ENCODE results near the gene DAND5. TPM values are rescaled to one million over a fixed set of nuclear protein-coding genes. Genes with fewer than 3 reads are reported as not detected.

DAND5 gene
- total and polyA plus RNA-seq, 9 donors, result 0.04 to 0.23 (median 0.15) TPM; not detected in 2

DNA sequence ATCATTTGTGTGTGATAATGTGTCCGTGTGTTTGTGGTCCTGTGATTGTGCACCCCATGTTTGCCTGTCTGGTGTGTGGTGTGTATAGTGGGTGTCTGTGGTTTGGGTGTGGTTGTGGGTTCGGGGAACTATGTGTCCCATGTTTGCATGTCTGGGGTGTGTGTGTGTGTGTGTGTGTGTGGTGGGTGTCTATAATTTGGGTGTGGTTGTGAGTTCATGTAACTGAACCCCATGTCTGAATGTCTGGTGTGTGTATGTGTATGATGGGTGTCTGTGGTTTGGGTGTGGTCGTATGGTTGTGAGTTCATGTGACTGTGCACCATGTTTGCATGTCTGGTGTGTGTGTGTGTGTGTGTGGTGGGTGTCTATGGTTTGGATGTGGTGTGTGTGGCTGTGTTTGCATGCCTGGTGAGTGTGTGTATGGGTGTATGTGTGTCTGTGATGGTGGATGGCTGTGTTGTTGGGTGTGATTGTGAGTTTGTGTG is 14.8 kb downstream of the DAND5 start:
- Histone ChIP-seq H3K36me3 (ENCODE audit: control insufficient read depth, insufficient read depth, low read length) (no peaks in the 10 kb centered on the region), H3K4me3 (ENCODE audit: low read length) (no peak overlapping the region), H3K27me3 (ENCODE audit: control insufficient read depth, insufficient read depth, low read length) (no peaks in the 10 kb centered on the region), H3K4me1 (ENCODE audit: control insufficient read depth, insufficient read depth, low read length) (peaks cover 30% of the 10 kb centered on the region), H3K9me3 (replicated peaks; ENCODE audit: control insufficient read depth, low read depth, low read length) (no peaks in the 10 kb centered on the region), H3K27ac (ENCODE audit: low read length) (peak overlapping the region; percentile 32)
- DNase-seq, result no peak
- 93% methylated on average over 3 of the region's 3 CpGs for WGBS (ENCODE audit: insufficient coverage)

DNA sequence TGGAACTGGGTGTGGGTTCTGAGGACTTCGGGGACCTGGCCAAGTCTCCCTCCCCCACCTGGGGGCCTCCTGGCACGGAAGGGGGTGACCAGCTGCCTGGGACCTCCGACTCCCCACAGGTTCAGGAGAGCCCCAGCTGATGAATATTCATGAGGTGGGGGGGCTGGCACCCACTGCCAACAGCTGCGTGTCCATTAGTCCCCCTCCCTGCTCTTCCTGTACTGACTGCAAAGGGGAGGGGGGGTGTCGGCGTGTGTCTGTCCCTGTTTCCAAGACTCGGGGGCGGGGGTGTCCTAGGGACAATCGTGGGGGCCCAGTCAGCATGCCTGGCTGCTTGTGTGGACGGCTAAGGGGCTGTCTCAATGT is 15.3 kb downstream of the DAND5 start:
- Histone ChIP-seq H3K27me3 (ENCODE audit: control insufficient read depth, insufficient read depth, low read length) (peaks cover under 1% of the 10 kb centered on the region), H3K36me3 (ENCODE audit: control insufficient read depth, insufficient read depth, low read length) (no peaks in the 10 kb centered on the region), H3K4me3 (ENCODE audit: low read length) (no peak overlapping the region), H3K27ac (ENCODE audit: low read length) (peak overlapping the region; percentile 85), H3K4me1 (ENCODE audit: control insufficient read depth, insufficient read depth, low read length) (peaks cover 30% of the 10 kb centered on the region), H3K9me3 (replicated peaks; ENCODE audit: control insufficient read depth, low read depth, low read length) (no peaks in the 10 kb centered on the region)
- DNase-seq, result no peak
- WGBS (ENCODE audit: insufficient coverage), result 33% methylated on average over 6 of the region's 10 CpGs

DNA sequence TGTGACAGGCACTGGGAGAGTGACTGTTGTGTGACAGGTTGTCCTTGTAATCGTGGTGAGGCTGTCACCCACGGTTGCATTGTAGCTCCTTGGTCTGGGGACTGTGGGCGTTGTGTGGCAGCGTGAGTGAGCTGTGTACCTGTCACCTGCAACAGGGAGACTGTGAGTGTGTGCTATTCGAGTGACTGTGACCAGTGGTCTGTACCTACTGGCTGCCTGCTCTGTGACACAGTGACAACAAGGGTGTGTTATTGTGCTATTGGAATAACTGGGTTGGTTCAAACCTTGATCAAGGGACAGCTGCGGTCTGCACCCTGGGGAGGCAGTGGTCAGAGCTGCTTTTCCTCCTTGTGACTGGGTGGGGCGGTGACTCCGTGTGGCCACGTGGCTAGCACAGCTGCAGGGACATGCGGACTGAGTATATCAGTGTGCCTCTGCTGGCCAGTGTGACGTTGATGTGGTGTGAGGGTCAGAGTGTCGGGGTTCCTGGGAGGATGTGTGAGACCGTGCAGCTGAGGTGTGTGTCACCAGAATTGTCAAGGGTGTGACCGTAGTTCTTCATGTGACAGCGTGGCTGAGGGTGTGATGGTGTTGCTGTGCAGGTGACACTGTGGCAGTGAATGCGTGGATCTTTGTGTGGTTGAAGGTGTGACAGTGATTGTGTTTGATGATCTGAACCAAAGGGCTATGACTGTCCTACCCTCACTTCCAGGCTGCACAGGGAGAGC is 15.8 kb downstream of the DAND5 start:
- peaks cover 30% of the 10 kb centered on the region for H3K4me1 ChIP-seq (ENCODE audit: control insufficient read depth, insufficient read depth, low read length)
- no peaks in the 10 kb centered on the region for H3K9me3 ChIP-seq (replicated peaks; ENCODE audit: control insufficient read depth, low read depth, low read length)
- WGBS (ENCODE audit: insufficient coverage), result 35% methylated on average over 16 of the region's 16 CpGs
- DNase-seq, result peak; percentile 91
- H3K36me3 ChIP-seq (ENCODE audit: control insufficient read depth, insufficient read depth, low read length), result no peaks in the 10 kb centered on the region
- H3K27ac ChIP-seq (ENCODE audit: low read length), result peak overlapping the region; percentile 85
- H3K4me3 ChIP-seq (ENCODE audit: low read length), result no peak overlapping the region
- peaks cover 4% of the 10 kb centered on the region for H3K27me3 ChIP-seq (ENCODE audit: control insufficient read depth, insufficient read depth, low read length)

DNA sequence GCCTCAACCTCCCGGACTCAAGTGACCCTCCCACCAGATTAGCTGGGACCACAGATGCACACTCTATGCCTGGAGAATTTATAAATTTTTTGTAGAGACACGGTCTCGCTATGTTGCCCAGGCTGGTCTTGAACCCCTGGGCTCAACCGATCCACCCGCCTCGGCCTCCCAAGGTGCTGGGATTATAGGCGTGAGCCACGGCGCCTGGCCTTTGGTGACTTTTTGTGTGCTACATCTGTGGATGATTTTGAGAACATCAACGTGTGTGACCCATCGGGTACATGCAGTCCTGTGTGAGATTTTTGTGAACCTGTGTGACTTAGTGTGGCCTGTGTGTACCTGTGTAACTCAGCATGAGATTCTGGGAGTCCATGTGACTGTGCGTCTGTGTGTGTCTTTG is 17.4 kb downstream of the DAND5 start:
- Histone ChIP-seq H3K36me3 (ENCODE audit: control insufficient read depth, insufficient read depth, low read length) (no peaks in the 10 kb centered on the region), H3K27me3 (ENCODE audit: control insufficient read depth, insufficient read depth, low read length) (peaks cover 4% of the 10 kb centered on the region), H3K4me1 (ENCODE audit: control insufficient read depth, insufficient read depth, low read length) (peaks cover 30% of the 10 kb centered on the region), H3K27ac (ENCODE audit: low read length) (no peak overlapping the region), H3K4me3 (ENCODE audit: low read length) (no peak overlapping the region), H3K9me3 (replicated peaks; ENCODE audit: control insufficient read depth, low read depth, low read length) (no peaks in the 10 kb centered on the region)
- WGBS (ENCODE audit: insufficient coverage), result 87% methylated on average over 11 of the region's 12 CpGs
- DNase-seq, result no peak

DNA sequence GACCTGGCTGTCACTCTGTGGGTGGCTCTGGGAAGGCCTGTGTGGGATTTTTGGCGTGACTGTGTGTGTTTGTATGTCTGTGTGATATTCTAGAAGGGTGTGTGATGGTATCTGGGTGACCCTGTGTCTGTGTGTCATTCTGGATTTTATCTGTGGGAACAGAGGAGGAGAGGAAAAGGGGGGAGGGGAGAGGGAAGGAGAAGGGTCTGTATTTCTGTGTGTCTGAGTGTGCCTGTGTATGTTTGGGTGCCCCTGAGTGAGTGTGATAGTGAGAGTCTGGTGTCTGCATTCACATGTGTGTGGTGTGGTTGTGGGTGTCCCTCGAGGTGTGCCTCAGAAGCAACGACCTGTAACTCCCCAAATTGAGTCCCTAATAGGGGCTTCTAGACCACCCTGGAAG is 17.8 kb downstream of the DAND5 start:
- Histone ChIP-seq H3K27me3 (ENCODE audit: control insufficient read depth, insufficient read depth, low read length) (peaks cover 4% of the 10 kb centered on the region), H3K36me3 (ENCODE audit: control insufficient read depth, insufficient read depth, low read length) (no peaks in the 10 kb centered on the region), H3K9me3 (replicated peaks; ENCODE audit: control insufficient read depth, low read depth, low read length) (no peaks in the 10 kb centered on the region), H3K27ac (ENCODE audit: low read length) (no peak overlapping the region), H3K4me3 (ENCODE audit: low read length) (no peak overlapping the region), H3K4me1 (ENCODE audit: control insufficient read depth, insufficient read depth, low read length) (peaks cover 30% of the 10 kb centered on the region)
- no peak for DNase-seq
- 50% methylated on average over 1 of the region's 3 CpGs for WGBS (ENCODE audit: insufficient coverage)

DNA sequence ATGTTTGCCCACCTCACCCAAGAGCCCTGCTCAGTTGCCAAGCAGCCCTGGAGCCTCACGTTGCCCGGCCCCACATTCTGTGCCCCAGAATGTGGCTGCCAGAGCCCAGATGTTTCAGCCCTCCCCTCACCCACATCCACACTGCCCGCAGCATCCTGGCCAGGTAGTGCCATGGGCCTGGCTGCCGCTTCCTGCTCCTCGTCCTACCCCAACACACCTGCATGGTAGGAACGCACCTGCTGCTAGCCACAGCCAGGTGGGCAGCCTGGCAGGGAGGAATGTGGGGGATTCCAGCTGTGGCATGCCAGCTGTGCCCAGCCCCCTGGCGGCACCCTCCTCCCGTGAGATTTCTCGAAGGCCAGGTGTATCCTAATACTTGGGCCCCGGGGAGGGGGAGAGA is 18.4 kb downstream of the DAND5 start:
- H3K4me1 ChIP-seq (ENCODE audit: control insufficient read depth, insufficient read depth, low read length), result peaks cover 30% of the 10 kb centered on the region
- H3K27me3 ChIP-seq (ENCODE audit: control insufficient read depth, insufficient read depth, low read length), result peaks cover 4% of the 10 kb centered on the region
- H3K36me3 ChIP-seq (ENCODE audit: control insufficient read depth, insufficient read depth, low read length), result no peaks in the 10 kb centered on the region
- H3K9me3 ChIP-seq (replicated peaks; ENCODE audit: control insufficient read depth, low read depth, low read length), result no peaks in the 10 kb centered on the region
- WGBS (ENCODE audit: insufficient coverage), result 85% methylated on average over 2 of the region's 10 CpGs
- H3K4me3 ChIP-seq (ENCODE audit: low read length), result no peak overlapping the region
- no peak overlapping the region for H3K27ac ChIP-seq (ENCODE audit: low read length)
- DNase-seq, result no peak

DNA sequence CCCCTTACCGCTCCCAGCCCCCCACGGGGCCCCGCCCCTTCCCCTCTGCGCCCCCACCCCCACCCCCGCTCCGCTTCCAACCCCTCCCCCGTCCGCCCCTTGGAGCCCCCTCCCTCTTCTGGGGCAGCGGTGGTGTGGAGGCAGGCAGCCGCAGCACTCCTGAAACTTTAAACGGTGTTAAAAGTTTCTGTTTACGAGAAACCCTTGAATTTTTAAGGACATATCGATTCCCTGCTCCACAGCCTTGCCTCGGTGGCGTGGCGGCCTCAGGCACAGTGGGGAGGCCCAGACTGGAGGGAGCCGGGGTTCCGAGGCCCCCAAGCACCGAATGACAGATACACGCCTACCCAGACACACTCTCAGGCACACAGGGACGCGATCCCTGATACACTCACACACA is 21.1 kb downstream of the DAND5 start:
- Histone ChIP-seq H3K27ac (ENCODE audit: low read length) (no peak overlapping the region), H3K4me1 (ENCODE audit: control insufficient read depth, insufficient read depth, low read length) (peaks cover 11% of the 10 kb centered on the region), H3K27me3 (ENCODE audit: control insufficient read depth, insufficient read depth, low read length) (peaks cover 4% of the 10 kb centered on the region), H3K9me3 (replicated peaks; ENCODE audit: control insufficient read depth, low read depth, low read length) (no peaks in the 10 kb centered on the region), H3K36me3 (ENCODE audit: control insufficient read depth, insufficient read depth, low read length) (no peaks in the 10 kb centered on the region), H3K4me3 (ENCODE audit: low read length) (no peak overlapping the region)
- WGBS (ENCODE audit: insufficient coverage), result 43% methylated on average over 10 of the region's 22 CpGs
- DNase-seq, result no peak

DNA sequence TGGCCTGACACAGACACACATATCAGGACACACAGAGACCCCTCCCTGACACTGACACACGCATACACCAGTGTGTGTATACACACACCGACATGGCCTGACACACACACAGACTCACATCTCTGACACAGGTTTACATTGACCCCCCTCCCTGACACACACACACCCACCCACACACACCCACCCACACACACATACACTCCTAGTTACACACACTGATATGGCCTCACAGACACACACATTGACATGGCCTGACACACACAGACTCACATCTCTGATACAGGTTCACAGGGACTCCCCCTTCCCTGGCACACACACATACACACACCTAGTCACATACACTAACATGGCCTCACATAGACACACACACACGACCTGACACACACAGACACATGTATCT is 21.5 kb downstream of the DAND5 start:
- WGBS (ENCODE audit: insufficient coverage), result 56% methylated on average over 3 of the region's 3 CpGs
- H3K36me3 ChIP-seq (ENCODE audit: control insufficient read depth, insufficient read depth, low read length), result no peaks in the 10 kb centered on the region
- H3K4me1 ChIP-seq (ENCODE audit: control insufficient read depth, insufficient read depth, low read length), result peaks cover 7% of the 10 kb centered on the region
- peaks cover 4% of the 10 kb centered on the region for H3K27me3 ChIP-seq (ENCODE audit: control insufficient read depth, insufficient read depth, low read length)
- H3K9me3 ChIP-seq (replicated peaks; ENCODE audit: control insufficient read depth, low read depth, low read length), result no peaks in the 10 kb centered on the region
- H3K27ac ChIP-seq (ENCODE audit: low read length), result no peak overlapping the region
- no peak overlapping the region for H3K4me3 ChIP-seq (ENCODE audit: low read length)
- no peak for DNase-seq

DNA sequence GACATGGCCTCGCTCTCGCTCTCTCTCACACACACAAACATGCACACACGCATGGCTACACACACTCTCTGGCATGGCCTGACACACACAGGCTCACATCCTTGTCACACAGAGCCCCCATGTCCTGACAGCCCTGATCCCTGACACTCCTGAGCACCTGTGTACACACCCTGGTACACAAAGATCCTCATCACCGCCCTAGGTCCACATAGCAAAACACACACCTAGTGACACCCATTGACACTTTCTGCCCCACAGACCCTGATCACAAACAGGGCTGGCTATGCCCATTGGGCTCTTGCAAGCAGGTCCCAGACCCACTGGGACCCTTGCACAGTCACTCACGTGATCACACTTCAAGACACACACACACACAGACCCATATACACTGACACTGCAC is 21.9 kb downstream of the DAND5 start:
- DNase-seq, result no peak
- H3K9me3 ChIP-seq (replicated peaks; ENCODE audit: control insufficient read depth, low read depth, low read length), result no peaks in the 10 kb centered on the region
- 90% methylated on average over 2 of the region's 5 CpGs for WGBS (ENCODE audit: insufficient coverage)
- H3K4me1 ChIP-seq (ENCODE audit: control insufficient read depth, insufficient read depth, low read length), result peaks cover 4% of the 10 kb centered on the region
- no peak overlapping the region for H3K27ac ChIP-seq (ENCODE audit: low read length)
- peaks cover 4% of the 10 kb centered on the region for H3K27me3 ChIP-seq (ENCODE audit: control insufficient read depth, insufficient read depth, low read length)
- H3K4me3 ChIP-seq (ENCODE audit: low read length), result no peak overlapping the region
- no peaks in the 10 kb centered on the region for H3K36me3 ChIP-seq (ENCODE audit: control insufficient read depth, insufficient read depth, low read length)

DNA sequence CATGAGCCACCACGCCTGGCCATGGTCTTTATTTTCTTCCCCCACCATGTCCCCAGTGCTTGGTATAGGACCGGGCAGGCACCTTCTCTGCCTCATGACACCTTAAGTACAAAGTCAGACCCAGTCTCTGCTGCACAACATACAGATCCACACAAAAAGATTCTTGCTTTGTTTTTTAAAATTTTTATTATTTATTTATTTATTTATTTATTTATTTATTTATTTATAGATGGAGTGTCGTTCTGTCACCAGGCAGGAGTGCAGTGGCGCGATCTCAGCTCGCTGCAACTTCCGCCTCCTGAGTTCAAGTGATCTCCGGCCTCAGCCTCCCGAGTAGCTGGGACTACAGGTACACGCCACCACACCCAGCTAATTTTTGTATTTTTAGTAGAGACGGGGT is 23.4 kb downstream of the DAND5 start:
- DNase-seq, result no peak
- H3K4me1 ChIP-seq (ENCODE audit: control insufficient read depth, insufficient read depth, low read length), result peaks cover 15% of the 10 kb centered on the region
- H3K27me3 ChIP-seq (ENCODE audit: control insufficient read depth, insufficient read depth, low read length), result peaks cover 7% of the 10 kb centered on the region
- H3K27ac ChIP-seq (ENCODE audit: low read length), result no peak overlapping the region
- no peaks in the 10 kb centered on the region for H3K9me3 ChIP-seq (replicated peaks; ENCODE audit: control insufficient read depth, low read depth, low read length)
- H3K36me3 ChIP-seq (ENCODE audit: control insufficient read depth, insufficient read depth, low read length), result no peaks in the 10 kb centered on the region
- H3K4me3 ChIP-seq (ENCODE audit: low read length), result no peak overlapping the region
- 100% methylated on average over 1 of the region's 11 CpGs for WGBS (ENCODE audit: insufficient coverage)

DNA sequence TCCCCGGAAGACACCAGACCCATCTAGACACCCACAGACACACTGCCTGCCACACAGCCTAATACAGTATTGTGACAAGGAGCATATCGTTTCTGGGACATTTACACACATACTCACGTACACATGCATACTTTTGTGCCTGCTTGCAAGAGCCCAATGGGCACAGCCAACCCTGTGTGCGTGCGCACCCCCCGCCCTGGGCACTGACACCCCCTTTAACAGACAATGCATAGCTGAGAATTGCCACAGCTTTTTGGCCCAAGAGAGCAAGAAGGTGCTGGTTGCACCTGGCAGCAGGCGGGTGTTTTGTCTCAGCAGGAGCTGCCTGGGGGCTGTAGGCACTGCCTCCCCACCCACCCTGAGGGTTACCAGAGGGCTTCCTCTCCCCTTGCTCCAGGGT is 24.2 kb downstream of the DAND5 start:
- peaks cover 7% of the 10 kb centered on the region for H3K27me3 ChIP-seq (ENCODE audit: control insufficient read depth, insufficient read depth, low read length)
- H3K4me3 ChIP-seq (ENCODE audit: low read length), result no peak overlapping the region
- no peak overlapping the region for H3K27ac ChIP-seq (ENCODE audit: low read length)
- peaks cover 2% of the 10 kb centered on the region for H3K36me3 ChIP-seq (ENCODE audit: control insufficient read depth, insufficient read depth, low read length)
- H3K9me3 ChIP-seq (replicated peaks; ENCODE audit: control insufficient read depth, low read depth, low read length), result no peaks in the 10 kb centered on the region
- peaks cover 23% of the 10 kb centered on the region for H3K4me1 ChIP-seq (ENCODE audit: control insufficient read depth, insufficient read depth, low read length)
- 93% methylated on average over 7 of the region's 7 CpGs for WGBS (ENCODE audit: insufficient coverage)
- no peak for DNase-seq
